ENCODE measurements around the gene CYB5R3. TPM values are rescaled to one million over a fixed set of nuclear protein-coding genes. Genes with fewer than 3 reads are reported as not detected.
"Not testable (repeated sequence)": the region's sequence is repeated elsewhere in the genome, so short reads cannot be mapped to it uniquely, and the experiment has no call there.

The CYB5R3 gene
- total and polyA plus RNA-seq, 2 experiments from 2014 or later, result 378 to 907 TPM

- TF ChIP-seq EZH2 (IDR thresholded peaks at IDR 0.05; ENCODE audit: insufficient read depth, poor library complexity, severe bottlenecking), result no peak
- no peak for TF ChIP-seq EZH2phosphoT487 (IDR thresholded peaks at IDR 0.05; ENCODE audit: insufficient read depth, low read depth)
- Histone ChIP-seq H3K4me3 (no peak overlapping the region), H4K20me1 (ENCODE audit: insufficient read depth) (0 out of 2 replicates have a peak, but pooled peaks cover 3% of the 10 kb centered on the region), H3F3A (ENCODE audit: insufficient read depth) (peaks cover 27% of the 10 kb centered on the region), H3K27me3 (replicated peaks; ENCODE audit: insufficient read depth) (no peaks in the 10 kb centered on the region), H3K79me2 (ENCODE audit: insufficient read depth) (peaks cover 99% of the 10 kb centered on the region), H3K9me3 (ENCODE audit: low read depth) (no peaks in the 10 kb centered on the region), H3K36me3 (ENCODE audit: low read depth) (peaks cover 6% of the 10 kb centered on the region; the same call in 1 of the 2 replicates), H3K9me2 (ENCODE audit: insufficient read depth) (no peaks in the 10 kb centered on the region), H2AFZ (no peak overlapping the region), H3K9ac (peak overlapping the region; percentile 35), H3K27ac (peak overlapping the region; percentile 42), H3K4me2 (ENCODE audit: unreplicated experiment) (peak overlapping the region; percentile 48), H3K4me1 (ENCODE audit: insufficient read depth) (peaks cover 52% of the 10 kb centered on the region)
- WGBS, 2 experiments (ENCODE audit: low coverage in 1 of 2, low lambda C conversion rate in 2 of 2, missing lambda C conversion rate in 2 of 2), result 44 to 47% methylated on average over 10 to 11 of the region's 11 CpGs
- peak; percentile 74 for DNase-seq
- in situ Hi-C loops (cut with MboI), result no loop called here
Observed at GRCh38 chr22:42608823-42609361, 40.3 kb downstream of the CYB5R3 start.

GRCh38 chr22:42608136-42608822, 40.9 kb downstream of the CYB5R3 start:
- Histone ChIP-seq H3K4me3 (no peak overlapping the region), H3K36me3 (ENCODE audit: low read depth) (peaks cover 6% of the 10 kb centered on the region; the same call in 1 of the 2 replicates), H3K9me3 (ENCODE audit: low read depth) (no peaks in the 10 kb centered on the region), H2AFZ (no peak overlapping the region), H3K79me2 (ENCODE audit: insufficient read depth) (peaks cover 99% of the 10 kb centered on the region), H3K27me3 (replicated peaks; ENCODE audit: insufficient read depth) (no peaks in the 10 kb centered on the region), H3K27ac (peak overlapping the region; percentile 42), H3F3A (ENCODE audit: insufficient read depth) (peaks cover 21% of the 10 kb centered on the region), H3K9ac (peak overlapping the region; percentile 35), H3K9me2 (ENCODE audit: insufficient read depth) (no peaks in the 10 kb centered on the region), H3K4me2 (ENCODE audit: unreplicated experiment) (peak overlapping the region; percentile 48), H3K4me1 (ENCODE audit: insufficient read depth) (peaks cover 49% of the 10 kb centered on the region), H4K20me1 (ENCODE audit: insufficient read depth) (0 out of 2 replicates have a peak, but pooled peaks cover 4% of the 10 kb centered on the region)
- TF ChIP-seq EZH2phosphoT487 (IDR thresholded peaks at IDR 0.05; ENCODE audit: insufficient read depth, low read depth), result no peak
- TF ChIP-seq EZH2 (IDR thresholded peaks at IDR 0.05; ENCODE audit: insufficient read depth, poor library complexity, severe bottlenecking), result no peak
- DNase-seq, result no peak
- in situ Hi-C loops (cut with MboI), result no loop called here
- 68 to 71% methylated on average over 11 of the region's 11 CpGs for WGBS, 2 experiments (ENCODE audit: low coverage in 1 of 2, low lambda C conversion rate in 2 of 2, missing lambda C conversion rate in 2 of 2)

- H3K4me1 ChIP-seq (ENCODE audit: insufficient read depth), result peaks cover 43% of the 10 kb centered on the region
- H3F3A ChIP-seq (ENCODE audit: insufficient read depth), result peaks cover 16% of the 10 kb centered on the region
- H3K9me2 ChIP-seq (ENCODE audit: insufficient read depth); H3K36me3 ChIP-seq (ENCODE audit: low read depth); DNase-seq; H3K27ac ChIP-seq; H3K9ac ChIP-seq; in situ Hi-C loops (cut with MboI); H3K27me3 ChIP-seq (replicated peaks; ENCODE audit: insufficient read depth); H4K20me1 ChIP-seq (ENCODE audit: insufficient read depth); H3K9me3 ChIP-seq (ENCODE audit: low read depth); H3K4me2 ChIP-seq (ENCODE audit: unreplicated experiment); H3K4me3 ChIP-seq; H2AFZ ChIP-seq: not testable (repeated sequence)
- peaks cover 99% of the 10 kb centered on the region for H3K79me2 ChIP-seq (ENCODE audit: insufficient read depth)
- WGBS, 2 experiments (ENCODE audit: low coverage in 1 of 2, low lambda C conversion rate in 2 of 2, missing lambda C conversion rate in 2 of 2), result 87% methylated on average over 9 to 31 of the region's 31 CpGs
Observed at GRCh38 chr22:42607641-42608040, 41.6 kb downstream of the CYB5R3 start.

GRCh38 chr22:42604403-42604802, 44.8 kb downstream of the CYB5R3 start:
- TF ChIP-seq EZH2phosphoT487 (IDR thresholded peaks at IDR 0.05; ENCODE audit: insufficient read depth, low read depth), result no peak
- TF ChIP-seq EZH2 (IDR thresholded peaks at IDR 0.05; ENCODE audit: insufficient read depth, poor library complexity, severe bottlenecking), result no peak
- Histone ChIP-seq H3K9me3 (ENCODE audit: low read depth) (no peaks in the 10 kb centered on the region), H3K79me2 (ENCODE audit: insufficient read depth) (peaks cover 99% of the 10 kb centered on the region), H4K20me1 (ENCODE audit: insufficient read depth) (0 out of 2 replicates have a peak, but pooled peaks cover 4% of the 10 kb centered on the region), H3K27ac (no peak overlapping the region), H2AFZ (no peak overlapping the region), H3K4me3 (no peak overlapping the region), H3K4me1 (ENCODE audit: insufficient read depth) (peaks cover 21% of the 10 kb centered on the region), H3K27me3 (replicated peaks; ENCODE audit: insufficient read depth) (no peaks in the 10 kb centered on the region), H3K9ac (no peak overlapping the region), H3F3A (ENCODE audit: insufficient read depth) (peaks cover 5% of the 10 kb centered on the region; the same call in 1 of the 2 replicates), H3K9me2 (ENCODE audit: insufficient read depth) (no peaks in the 10 kb centered on the region), H3K4me2 (ENCODE audit: unreplicated experiment) (peak overlapping the region; percentile 8), H3K36me3 (ENCODE audit: low read depth) (peaks cover 32% of the 10 kb centered on the region)
- in situ Hi-C loops (cut with MboI), result no loop called here
- WGBS, 2 experiments (ENCODE audit: low coverage in 1 of 2, low lambda C conversion rate in 2 of 2, missing lambda C conversion rate in 2 of 2), result 57 to 61% methylated on average over 3 of the region's 3 CpGs
- peak; percentile 49 for DNase-seq
